Measurements from ENCODE around the gene RUNDC1.
A peak's percentile ranks its signal among the peaks of the same experiment; 100 is the strongest.

The RUNDC1 gene

GRCh38 chr17:43020030-43020621 lies 39.8 kb downstream of the RUNDC1 start:
- no peak for DNase-seq

GRCh38 chr17:43020789-43021740 lies 40.7 kb downstream of the RUNDC1 start:
- peak; percentile 7 for DNase-seq

GRCh38 chr17:43021741-43022512 lies 41.6 kb downstream of the RUNDC1 start, which contains the start of gene VAT1:
TSS of gene VAT1 (minus strand) at chr17:43022385. CDS start at chr17:43022322, 63 bp downstream.
- DNase-seq: peak; percentile 24

- DNase-seq: peak; percentile 61
These were observed 44.3 kb downstream of the RUNDC1 start, which contains the start of gene RND2 for GRCh38 chr17:43024407-43025289. TSS of gene RND2 (plus strand) at chr17:43025231. CDS start at chr17:43025348, 117 bp downstream.

GRCh38 chr17:43025290-43025657 lies 44.9 kb downstream of the RUNDC1 start:
- no peak for DNase-seq

- no peak for DNase-seq
These were observed 45.6 kb downstream of the RUNDC1 start for GRCh38 chr17:43025766-43026537.

- no peak for DNase-seq
These were observed 46.2 kb downstream of the RUNDC1 start for GRCh38 chr17:43026595-43026994.

- DNase-seq: no peak
These were observed 47.0 kb downstream of the RUNDC1 start for GRCh38 chr17:43027091-43028032.

- no peak for DNase-seq
These were observed 48.0 kb downstream of the RUNDC1 start for GRCh38 chr17:43028221-43028861.

- no peak for DNase-seq
These were observed 49.9 kb downstream of the RUNDC1 start for GRCh38 chr17:43030137-43030767.

GRCh38 chr17:43031666-43032065 lies 51.3 kb downstream of the RUNDC1 start:
- DNase-seq: no peak

GRCh38 chr17:43033948-43034881 lies 53.9 kb downstream of the RUNDC1 start:
- no peak for DNase-seq

- no peak for DNase-seq
These were observed 54.5 kb downstream of the RUNDC1 start for GRCh38 chr17:43034894-43035293.

GRCh38 chr17:43039646-43040045 lies 59.3 kb downstream of the RUNDC1 start:
- no peak for DNase-seq

GRCh38 chr17:43040655-43041054 lies 60.3 kb downstream of the RUNDC1 start:
- no peak for DNase-seq

GRCh38 chr17:43042025-43042628 lies 61.8 kb downstream of the RUNDC1 start:
- no peak for DNase-seq

All from NCI-H446 treated with DMSO at 0.1 percent for 48 hours (cell line).